GM12801 (cell line): ENCODE data around the gene KMT5B.

Source experiments
- TF ChIP-seq, protein P1 (sequence below): IDR thresholded peaks from one replicate; pipeline ENCODE4 v1.5.1; 2011; ENCODE audit warnings: control low read depth; ENCODE audit not compliant: insufficient read length; ENCODE audit errors: extremely low read depth

The KMT5B gene

DNA sequence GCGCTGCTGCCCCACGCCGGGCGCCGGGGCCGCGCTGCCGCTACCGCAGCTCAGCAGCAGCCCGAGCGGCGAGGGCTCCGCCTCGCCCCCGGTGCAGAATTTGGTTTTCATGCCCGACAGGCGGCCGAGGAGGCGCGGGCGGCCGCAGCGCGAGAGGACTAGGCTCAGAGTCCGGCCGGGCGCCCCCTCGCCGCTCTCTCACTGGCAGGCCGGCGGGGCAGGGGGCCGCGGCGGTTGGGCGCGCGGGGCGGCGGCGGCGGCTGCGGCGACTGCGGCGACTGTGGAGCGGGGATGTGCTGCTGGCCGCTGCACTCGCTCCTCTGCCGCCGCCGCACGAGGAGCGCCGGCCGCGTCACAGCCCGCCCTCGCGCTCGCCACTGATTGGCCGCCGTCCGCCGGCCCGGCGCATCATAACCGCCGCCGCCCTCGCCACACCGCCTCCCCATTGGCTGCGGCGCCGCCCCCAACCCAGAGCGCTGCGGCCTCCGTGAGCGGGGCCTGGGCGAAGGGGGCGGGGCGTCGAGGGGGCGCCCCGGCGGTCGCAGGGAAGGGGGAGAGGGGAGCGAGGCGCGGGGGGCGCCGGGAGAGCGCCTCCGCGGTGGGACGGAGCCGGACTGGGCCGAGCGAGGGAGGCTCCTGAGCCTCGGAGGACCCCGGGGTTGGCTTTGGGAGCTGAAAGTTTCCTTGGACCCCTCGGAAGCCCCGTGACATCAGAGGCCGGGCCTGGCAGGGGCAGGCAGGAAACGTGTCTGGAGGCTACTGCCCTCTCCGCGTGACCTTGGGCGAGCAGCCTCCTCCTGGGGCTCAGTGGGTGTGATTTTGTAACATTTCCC lies 91.8 kb downstream of the KMT5B start, which contains the start of gene CHKA:
CHKA (minus strand) TSS at position 322 of the 833 bp plus-strand sequence; CDS start at position 111, 211 bp downstream.
- TF ChIP-seq, protein P1, sequence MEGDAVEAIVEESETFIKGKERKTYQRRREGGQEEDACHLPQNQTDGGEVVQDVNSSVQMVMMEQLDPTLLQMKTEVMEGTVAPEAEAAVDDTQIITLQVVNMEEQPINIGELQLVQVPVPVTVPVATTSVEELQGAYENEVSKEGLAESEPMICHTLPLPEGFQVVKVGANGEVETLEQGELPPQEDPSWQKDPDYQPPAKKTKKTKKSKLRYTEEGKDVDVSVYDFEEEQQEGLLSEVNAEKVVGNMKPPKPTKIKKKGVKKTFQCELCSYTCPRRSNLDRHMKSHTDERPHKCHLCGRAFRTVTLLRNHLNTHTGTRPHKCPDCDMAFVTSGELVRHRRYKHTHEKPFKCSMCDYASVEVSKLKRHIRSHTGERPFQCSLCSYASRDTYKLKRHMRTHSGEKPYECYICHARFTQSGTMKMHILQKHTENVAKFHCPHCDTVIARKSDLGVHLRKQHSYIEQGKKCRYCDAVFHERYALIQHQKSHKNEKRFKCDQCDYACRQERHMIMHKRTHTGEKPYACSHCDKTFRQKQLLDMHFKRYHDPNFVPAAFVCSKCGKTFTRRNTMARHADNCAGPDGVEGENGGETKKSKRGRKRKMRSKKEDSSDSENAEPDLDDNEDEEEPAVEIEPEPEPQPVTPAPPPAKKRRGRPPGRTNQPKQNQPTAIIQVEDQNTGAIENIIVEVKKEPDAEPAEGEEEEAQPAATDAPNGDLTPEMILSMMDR = no peak

DNA sequence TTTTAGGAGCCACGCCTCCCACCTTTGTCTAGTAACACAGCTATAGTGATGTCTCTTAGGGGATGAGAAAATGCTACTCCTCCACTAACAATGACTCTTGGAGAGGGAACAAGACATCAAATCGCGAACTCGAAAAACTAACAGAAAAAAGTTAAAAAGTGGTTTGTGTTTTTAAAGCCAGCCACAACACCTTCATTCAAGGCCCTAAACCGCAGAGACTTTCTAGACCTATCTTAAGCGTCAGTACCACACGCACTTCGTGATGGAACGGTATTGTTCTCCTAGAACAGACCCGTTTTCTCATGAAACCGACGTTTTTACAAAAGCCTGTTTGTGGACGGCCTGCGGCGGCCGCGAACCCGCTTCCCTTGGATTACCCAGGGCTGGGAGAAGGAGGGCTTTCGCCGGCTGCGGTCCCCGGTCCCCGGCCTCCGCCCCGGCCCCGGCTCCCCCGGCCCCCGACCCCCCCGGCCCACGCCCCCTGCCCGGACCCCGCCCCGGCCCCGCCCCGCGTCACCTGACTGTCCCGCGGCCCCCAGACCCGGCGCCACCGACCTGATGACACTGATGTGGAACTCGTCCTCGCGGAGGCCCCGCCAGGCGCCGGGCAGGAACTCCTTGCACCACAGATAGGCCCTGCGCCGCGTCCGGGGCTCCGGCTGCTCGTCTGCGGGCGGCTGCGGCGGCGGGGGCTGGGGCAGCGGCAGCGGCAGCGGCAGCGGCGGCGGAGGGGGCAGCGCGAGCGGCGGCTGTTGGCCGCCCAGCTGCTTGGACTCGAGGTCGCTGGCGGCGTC lies 92.6 kb downstream of the KMT5B start:
- TF ChIP-seq, protein P1 = no peak

DNA sequence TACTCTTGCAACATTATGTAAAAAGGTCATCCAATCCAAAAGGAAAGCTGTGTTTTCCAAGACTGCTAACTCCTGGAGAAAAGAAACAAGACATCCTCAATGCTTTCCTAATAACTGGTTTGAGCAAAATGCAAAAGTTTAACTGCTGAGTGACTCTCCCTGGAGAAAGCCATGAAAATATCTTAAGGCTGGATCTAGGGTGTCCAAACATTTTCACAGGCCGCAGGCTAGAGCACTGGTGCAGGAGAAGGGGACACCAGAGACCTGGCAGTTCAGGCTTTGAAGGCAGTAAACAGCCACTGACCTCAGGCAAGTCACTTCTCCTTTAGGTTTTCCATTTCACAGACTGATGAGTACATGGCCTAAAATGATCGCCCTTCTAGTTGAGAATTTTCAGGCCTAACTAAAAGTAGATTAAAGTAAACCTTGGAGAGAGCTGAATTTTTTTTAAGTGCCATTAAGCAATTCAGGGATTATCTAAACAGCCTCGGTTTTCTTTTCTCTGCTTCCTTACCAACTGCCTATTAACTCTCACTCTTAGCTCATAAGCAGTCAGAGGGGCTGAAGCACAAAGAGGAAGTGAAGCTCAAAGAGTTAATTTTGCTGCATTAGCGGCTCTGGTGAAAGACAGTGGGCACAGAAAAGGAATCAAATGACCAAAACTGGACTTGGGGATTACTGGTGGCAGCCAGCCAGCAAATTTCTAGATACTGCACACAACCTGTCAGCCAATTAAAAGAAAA lies 94.2 kb downstream of the KMT5B start:
- TF ChIP-seq, protein P1 = no peak

DNA sequence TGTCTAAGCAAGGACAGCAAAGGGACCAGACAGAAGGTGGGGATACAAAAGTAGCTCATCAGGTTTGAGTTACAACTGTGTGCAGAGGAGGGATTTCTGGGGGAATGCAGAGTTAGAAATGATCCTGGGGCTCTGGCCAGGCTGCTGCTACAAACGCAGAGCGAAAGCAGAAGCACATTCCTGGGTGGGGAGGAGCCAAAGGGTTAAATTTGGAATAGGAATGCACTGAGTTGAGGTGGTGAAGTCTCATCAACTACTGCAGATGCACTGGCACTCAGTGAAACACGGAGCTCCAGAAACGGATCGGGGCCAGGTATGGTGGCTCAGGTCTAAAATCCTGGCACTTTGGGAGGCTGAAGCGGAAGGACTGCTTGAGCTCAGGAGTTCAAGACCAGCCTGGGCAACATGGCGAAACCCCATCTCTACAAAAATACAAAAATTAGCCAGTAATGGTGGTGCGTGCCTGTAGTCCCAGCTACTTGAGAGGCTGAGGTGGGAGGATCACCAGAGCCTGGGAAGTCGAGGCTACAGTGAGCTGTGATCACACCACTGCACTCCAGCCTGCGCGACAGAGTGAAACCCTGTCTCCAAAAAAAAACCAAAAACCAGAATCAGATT lies 95.1 kb downstream of the KMT5B start:
- TF ChIP-seq, protein P1 = no peak

DNA sequence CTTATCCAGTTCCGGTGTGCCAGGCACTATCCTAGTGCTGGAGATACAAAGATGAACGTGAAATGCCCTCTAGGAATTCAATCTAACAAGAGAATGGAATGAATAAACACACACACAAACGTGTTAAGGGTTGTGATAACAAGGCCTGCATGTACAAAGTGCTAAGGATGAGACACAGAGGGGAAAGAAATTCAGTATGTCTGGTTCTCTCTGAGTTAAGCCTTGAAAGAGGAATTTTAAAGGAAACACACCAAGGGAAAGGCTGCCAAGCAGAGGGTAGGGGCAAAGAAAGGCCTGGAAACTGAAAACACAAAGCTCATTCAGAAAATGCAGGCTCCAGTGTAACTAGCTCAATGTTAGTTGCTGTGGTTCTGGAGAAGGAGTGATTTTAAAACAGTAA lies 96.1 kb downstream of the KMT5B start:
- TF ChIP-seq, protein P1 = no peak

DNA sequence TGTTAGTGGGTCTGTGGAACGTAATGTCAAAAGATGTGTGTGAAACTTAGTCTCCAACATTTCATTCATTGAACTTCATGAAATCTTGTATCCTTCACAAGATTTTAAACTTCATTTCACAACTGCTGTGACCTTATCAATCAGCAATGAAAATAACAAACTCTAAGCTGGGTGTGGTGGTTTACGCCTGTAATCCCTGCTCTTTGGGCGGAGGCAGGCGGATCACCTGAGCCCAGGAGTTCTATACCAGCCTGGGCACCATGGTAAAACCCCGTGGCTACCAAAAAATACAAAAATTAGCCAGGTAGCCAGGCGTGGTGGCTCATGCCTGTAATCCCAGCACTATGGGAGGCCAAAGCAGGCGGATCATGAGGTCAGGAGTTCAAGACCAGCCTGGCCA lies 97.0 kb downstream of the KMT5B start:
- TF ChIP-seq, protein P1 = no peak
